ENCODE measurements around the gene DAD1.

DNA sequence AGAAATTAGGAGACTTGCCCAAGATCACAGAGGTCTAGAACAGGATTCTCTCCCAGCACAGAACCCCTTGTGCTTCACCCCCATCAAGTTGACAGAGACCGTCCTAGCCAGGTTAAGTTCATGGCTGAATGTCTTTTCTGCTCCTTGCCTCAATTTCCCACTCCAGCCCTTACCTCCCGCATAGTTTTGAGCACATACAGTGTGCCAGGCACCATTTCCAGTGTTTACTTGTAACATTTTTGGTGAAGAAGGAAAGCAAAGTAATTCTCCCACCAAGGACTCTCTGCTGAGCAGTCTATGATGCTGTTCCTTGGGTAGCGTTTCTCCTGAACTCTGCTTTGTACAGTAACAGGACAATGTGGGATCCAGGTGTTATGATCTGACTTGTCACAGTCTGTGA, 10.3 kb upstream of the DAD1 start:
- no peak for TF ChIP-seq TAF1 (IDR thresholded peaks at IDR 0.05; ENCODE audit: borderline replicate concordance, low read depth, low read length)
- no peak for TF ChIP-seq POLR2AphosphoS5 (IDR thresholded peaks at IDR 0.05; ENCODE audit: low read depth, low read length)

Measured in GM12892 (cell line).